Adrenal gland (tissue), 12 donors: Measurements from ENCODE around the gene ACTL6B. TPM values are rescaled to one million over a fixed set of nuclear protein-coding genes. Genes with fewer than 3 reads are reported as not detected.
A peak's percentile ranks its signal among the peaks of the same experiment; 100 is the strongest.
"Not testable (repeated sequence)": the region's sequence is repeated elsewhere in the genome, so short reads cannot be mapped to it uniquely, and the experiment has no call there.

Experiments used
- DNase-seq, 7 donors: peaks; one replicate each; pipeline ENCODE4 v3.0.0-alpha.2; 2019 to 2020
- H3K27ac ChIP-seq, 5 donors: fragments of 200-600 bp; sonication (generic) in 4 of 5; 1 replicate in 3 of 5; 2 replicates in 2 of 5; pipeline versions ENCODE4 v1.5.1 to v1.8.0; 2016 to 2020; ENCODE audit warnings: mild to moderate bottlenecking in 1 of 5
- H3K27me3 ChIP-seq: fragments of 200-600 bp; 2 replicates; pipeline ENCODE4 v1.8.0; 2021
- H3K36me3 ChIP-seq, 2 donors: fragments of 200-600 bp; replicated peaks in 1 of 2; 1 replicate in 1 of 2; 2 replicates in 1 of 2; pipeline versions ENCODE4 v1.5.1 to v1.8.0; 2018 to 2022
- H3K4me1 ChIP-seq, 2 donors: fragments of 200-600 bp; replicated peaks in 1 of 2; 1 replicate in 1 of 2; 2 replicates in 1 of 2; pipeline versions ENCODE4 v1.5.1 to v1.8.0; 2018 to 2021
- H3K4me3 ChIP-seq, 4 donors: fragments of 200-600 bp; sonication (generic) in 3 of 4; one replicate each; pipeline ENCODE4 v1.5.1; 2016 to 2018
- H3K9me3 ChIP-seq, 3 donors: fragments of 200-600 bp; sonication (generic) in 1 of 3; replicated peaks in 1 of 3; 1 replicate in 2 of 3; 2 replicates in 1 of 3; pipeline versions ENCODE4 v1.5.1 to v1.8.0; 2016 to 2021
- CTCF ChIP-seq, 6 experiments: fragments of 450-650 bp in 4 of 6; fragments of 200-600 bp in 2 of 6; sonication (generic) in 1 of 6; IDR thresholded peaks; 1 replicate in 5 of 6; 2 replicates in 1 of 6; pipeline versions ENCODE4 v1.5.1 to v1.8.0; 2016 to 2021; ENCODE audit warnings: antibody characterized with exemption in 6 of 6, mild to moderate bottlenecking in 2 of 6, moderate library complexity in 1 of 6
- POLR2A ChIP-seq, 2 donors: fragments of 450-650 bp; IDR thresholded peaks; one replicate each; pipeline ENCODE4 v1.6.1; 2017; ENCODE audit warnings: antibody characterized with exemption in 2 of 2, mild to moderate bottlenecking in 2 of 2, moderate library complexity in 1 of 2
- WGBS, 4 donors: extraction: QIAGEN DNeasy Blood & Tissue Kit in 2 of 4; methylation state at CpG; one replicate each; pipeline versions ENCODE4 v1.1.5 to v1.1.7; 2013 to 2017; 5-methylcytosine and 5-hydroxymethylcytosine counted together
- intact Hi-C, 2 donors: fragments of 100-400 bp; cut with DNase I; formaldehyde crosslinking; loops; one replicate each; pipeline versions ENCODE4 v1.14.1 to v1.15.0; 2022 to 2023
- polyA plus RNA-seq, 3 donors: library from polyadenylated mRNA; stranded (reverse); fragments of 200-250 nt in 2 of 3; fragments of 350-450 nt in 1 of 3; fragmentation: Illumina TruSeq in 1 of 3; extraction: RNeasy Lipid Tissue Mini Kit (QIAGEN cat#74804) in 1 of 3; gene quantifications; one replicate each; pipeline ENCODE4 v1.2.3, GENCODE V29; 2013 to 2014
- total RNA-seq, 9 donors: library from RNA; depleted of rRNA in 4 of 9; stranded (reverse); fragments of >200 nt in 4 of 9; fragments of 120-200 nt in 1 of 9; fragmentation: NEBNext Ultra II Directional in 1 of 9; extraction: Animal tissue kit (Norgen Biotek cat#: 25700) in 1 of 9; gene quantifications; one replicate each; pipeline versions ENCODE4 v1.1.0 to v1.2.4, GENCODE V29; 2013 to 2023
- donor health status: healthy with polysubstance abuse.
- donor health status: Bipolar disorder and iron deficiency.
- donor health status: DM: yes; HTN: yes; CAD: no.
- donor health status: DM: no; HTN: no; CAD: no.
- donor health status: DM: no; HTN: no; CAD: no.
- donor health status: DM: yes; HTN: yes; CAD: no.

The ACTL6B gene
- total and polyA plus RNA-seq, 12 donors, result 0.64 to 5.1 (median 2.4) TPM; not detected in 5

- Histone ChIP-seq H3K27me3 (no peaks in the 10 kb centered on the region), H3K36me3 (peaks cover 0 to 3% of the 10 kb centered on the region in 2 donors), H3K9me3 (no peaks in the 10 kb centered on the region), H3K4me3 (no peak overlapping the region), H3K27ac (no peak overlapping the region), H3K4me1 (peaks cover 0 to 8% of the 10 kb centered on the region in 2 donors)
- WGBS, 4 donors, result 89 to 92% (median 90%) methylated on average over 18 of the region's 18 CpGs
- DNase-seq, result peak in 1 of 7 donors; percentile 21
- TF ChIP-seq POLR2A (IDR thresholded peaks at IDR 0.05), result no peak
- no peak for TF ChIP-seq CTCF (IDR thresholded peaks at IDR 0.05)
- intact Hi-C loops, result loop anchor here in 1 of 2 donors (5.0 kb wide), 1 partner anchor 44 kb away; no protein-coding TSS in a partner anchor
Observed at GRCh38 chr7:100671353-100672327, 15.4 kb upstream of the ACTL6B start.

- H3K36me3 ChIP-seq, result no peaks in the 10 kb centered on the region
- intact Hi-C loops, result loop anchor here in 1 of 2 donors (5.0 kb wide), 1 partner anchor 43 kb away; no protein-coding TSS in a partner anchor
- no peaks in the 10 kb centered on the region for H3K9me3 ChIP-seq
- no peaks in the 10 kb centered on the region for H3K4me1 ChIP-seq
- H3K27ac ChIP-seq, result no peak overlapping the region
- DNase-seq, result no peak
- no peak overlapping the region for H3K4me3 ChIP-seq
- no peaks in the 10 kb centered on the region for H3K27me3 ChIP-seq
- TF ChIP-seq CTCF (IDR thresholded peaks at IDR 0.05) (no peak), POLR2A (IDR thresholded peaks at IDR 0.05) (no peak)
- WGBS, 4 donors, result 67 to 73% (median 71%) methylated on average over 8 of the region's 8 CpGs
Observed at GRCh38 chr7:100670074-100670473, 13.8 kb upstream of the ACTL6B start.

- DNase-seq, H3K27ac ChIP-seq, H3K9me3 ChIP-seq, H3K4me3 ChIP-seq, H3K36me3 ChIP-seq, intact Hi-C loops, H3K27me3 ChIP-seq, H3K4me1 ChIP-seq: not testable (repeated sequence)
- 90 to 95% (median 92%) methylated on average over 11 to 12 of the region's 12 CpGs for WGBS, 4 donors
Observed at GRCh38 chr7:100669106-100669505, 12.9 kb upstream of the ACTL6B start.

GRCh38 chr7:100668069-100668449 lies 11.8 kb upstream of the ACTL6B start:
- no peak for TF ChIP-seq POLR2A (IDR thresholded peaks at IDR 0.05)
- no peak for TF ChIP-seq CTCF (IDR thresholded peaks at IDR 0.05)
- H3K27me3 ChIP-seq, result no peaks in the 10 kb centered on the region
- H3K36me3 ChIP-seq, result no peaks in the 10 kb centered on the region
- H3K9me3 ChIP-seq, result no peaks in the 10 kb centered on the region
- WGBS, 4 donors, result 68 to 90% (median 85%) methylated on average over 2 of the region's 2 CpGs
- H3K4me1 ChIP-seq, result no peaks in the 10 kb centered on the region
- no peak overlapping the region for H3K4me3 ChIP-seq
- H3K27ac ChIP-seq, result no peak overlapping the region
- DNase-seq, result no peak
- intact Hi-C loops, result no loop called here
